Astrocyte of the spinal cord (primary cell): Measurements from ENCODE around the gene CABP4.

ENCODE experiments used
- DNase-seq: peaks from one replicate; pipeline ENCODE4 v3.0.0; 2011; ENCODE audit warnings: low read depth, low spot score
- H3K4me3 ChIP-seq: 2 replicates; pipeline ENCODE4 v1.5.1; 2011; ENCODE audit warnings: low read depth, mild to moderate bottlenecking, low read length, moderate library complexity
- in situ Hi-C: cut with HindIII; loops from 2 replicates; pipeline ENCODE4 v1.10.0; 2017; ENCODE audit warnings: low sequenced_read_pairs
- TF ChIP-seq, protein P1 (sequence below): IDR thresholded peaks from 2 replicates; pipeline ENCODE4 v1.5.1; 2012; ENCODE audit warnings: low read depth, mild to moderate bottlenecking, low read length, inconsistent platforms

The CABP4 gene

DNA sequence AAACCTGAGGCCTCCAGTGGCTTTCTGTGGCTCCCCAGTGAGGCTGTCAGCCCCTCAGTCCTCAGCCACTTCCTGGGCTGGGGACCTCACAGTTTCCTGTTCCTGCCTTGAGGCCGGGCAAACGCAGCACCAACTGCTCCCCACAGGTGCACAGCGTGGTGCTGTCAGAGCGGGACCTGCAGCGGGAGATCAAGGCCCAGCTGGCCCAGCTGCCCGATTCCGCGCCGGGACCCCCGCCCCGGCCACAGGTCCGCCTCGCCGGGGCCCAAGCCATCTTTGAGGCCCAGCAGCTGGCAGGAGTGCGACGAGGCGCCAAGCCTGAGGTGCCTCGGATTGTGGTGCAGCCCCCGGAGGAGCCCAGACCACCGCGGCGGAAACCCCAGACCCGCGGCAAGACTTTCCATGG lies 45.9 kb upstream of the CABP4 start:
- TF ChIP-seq, protein P1, sequence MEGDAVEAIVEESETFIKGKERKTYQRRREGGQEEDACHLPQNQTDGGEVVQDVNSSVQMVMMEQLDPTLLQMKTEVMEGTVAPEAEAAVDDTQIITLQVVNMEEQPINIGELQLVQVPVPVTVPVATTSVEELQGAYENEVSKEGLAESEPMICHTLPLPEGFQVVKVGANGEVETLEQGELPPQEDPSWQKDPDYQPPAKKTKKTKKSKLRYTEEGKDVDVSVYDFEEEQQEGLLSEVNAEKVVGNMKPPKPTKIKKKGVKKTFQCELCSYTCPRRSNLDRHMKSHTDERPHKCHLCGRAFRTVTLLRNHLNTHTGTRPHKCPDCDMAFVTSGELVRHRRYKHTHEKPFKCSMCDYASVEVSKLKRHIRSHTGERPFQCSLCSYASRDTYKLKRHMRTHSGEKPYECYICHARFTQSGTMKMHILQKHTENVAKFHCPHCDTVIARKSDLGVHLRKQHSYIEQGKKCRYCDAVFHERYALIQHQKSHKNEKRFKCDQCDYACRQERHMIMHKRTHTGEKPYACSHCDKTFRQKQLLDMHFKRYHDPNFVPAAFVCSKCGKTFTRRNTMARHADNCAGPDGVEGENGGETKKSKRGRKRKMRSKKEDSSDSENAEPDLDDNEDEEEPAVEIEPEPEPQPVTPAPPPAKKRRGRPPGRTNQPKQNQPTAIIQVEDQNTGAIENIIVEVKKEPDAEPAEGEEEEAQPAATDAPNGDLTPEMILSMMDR, result no peak
- no peak for DNase-seq
- in situ Hi-C loops, result no loop called here
- no peak overlapping the region for H3K4me3 ChIP-seq

DNA sequence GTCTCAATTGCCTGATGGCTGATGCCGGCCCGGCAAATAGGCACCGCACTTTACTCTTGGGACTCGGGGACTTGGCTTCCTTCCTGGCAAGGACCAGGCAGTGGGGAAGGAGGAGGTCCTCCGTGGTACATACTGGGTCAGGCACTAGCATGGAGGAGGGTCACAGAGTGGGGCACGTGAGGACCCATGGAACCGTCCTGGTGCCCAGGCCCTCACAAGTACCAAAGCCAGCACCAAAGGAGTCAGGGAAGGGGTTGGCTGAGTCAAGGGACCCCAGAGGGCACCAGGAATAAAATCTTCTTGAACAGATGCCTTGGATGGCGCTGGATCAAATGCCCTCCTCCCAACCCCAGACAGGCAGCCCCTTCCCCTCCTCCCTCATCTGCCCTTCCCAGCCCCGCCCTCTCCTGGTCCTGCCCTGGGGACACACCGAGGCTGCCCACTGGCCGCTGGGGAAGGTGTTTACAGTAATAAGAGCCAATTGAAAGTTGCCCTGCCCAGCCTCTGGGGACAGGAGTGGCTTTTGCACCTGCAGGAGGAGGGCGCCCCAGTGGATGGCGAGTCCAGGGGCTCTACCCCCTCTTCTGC lies 45.3 kb upstream of the CABP4 start:
- DNase-seq, result no peak
- in situ Hi-C loops, result no loop called here
- H3K4me3 ChIP-seq, result no peak overlapping the region
- TF ChIP-seq, protein P1, result no peak

DNA sequence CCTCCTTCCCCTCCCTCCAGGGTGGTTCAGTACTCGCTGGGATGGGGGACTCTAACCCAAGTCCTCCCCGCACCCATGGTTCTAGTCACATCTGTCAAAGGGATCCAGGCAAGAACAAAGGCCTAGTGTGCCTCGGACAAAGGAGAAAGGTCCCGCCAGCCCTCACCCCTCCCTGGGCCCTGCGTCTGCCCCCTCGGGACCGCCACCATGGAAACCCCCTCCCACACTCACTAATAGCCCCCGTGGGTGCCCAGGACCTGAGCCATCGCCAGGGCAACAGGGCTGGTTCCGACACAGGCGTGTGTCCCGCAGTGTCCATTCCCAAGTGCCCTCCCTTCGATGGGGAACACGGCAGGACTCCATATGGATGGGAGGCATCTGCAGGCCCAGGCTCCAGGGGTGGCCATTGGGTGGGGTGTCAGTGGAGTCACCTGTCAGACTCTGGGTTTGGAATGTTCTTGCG lies 44.8 kb upstream of the CABP4 start:
- no peak for DNase-seq
- in situ Hi-C loops, result no loop called here
- no peak overlapping the region for H3K4me3 ChIP-seq
- TF ChIP-seq, protein P1, result no peak

DNA sequence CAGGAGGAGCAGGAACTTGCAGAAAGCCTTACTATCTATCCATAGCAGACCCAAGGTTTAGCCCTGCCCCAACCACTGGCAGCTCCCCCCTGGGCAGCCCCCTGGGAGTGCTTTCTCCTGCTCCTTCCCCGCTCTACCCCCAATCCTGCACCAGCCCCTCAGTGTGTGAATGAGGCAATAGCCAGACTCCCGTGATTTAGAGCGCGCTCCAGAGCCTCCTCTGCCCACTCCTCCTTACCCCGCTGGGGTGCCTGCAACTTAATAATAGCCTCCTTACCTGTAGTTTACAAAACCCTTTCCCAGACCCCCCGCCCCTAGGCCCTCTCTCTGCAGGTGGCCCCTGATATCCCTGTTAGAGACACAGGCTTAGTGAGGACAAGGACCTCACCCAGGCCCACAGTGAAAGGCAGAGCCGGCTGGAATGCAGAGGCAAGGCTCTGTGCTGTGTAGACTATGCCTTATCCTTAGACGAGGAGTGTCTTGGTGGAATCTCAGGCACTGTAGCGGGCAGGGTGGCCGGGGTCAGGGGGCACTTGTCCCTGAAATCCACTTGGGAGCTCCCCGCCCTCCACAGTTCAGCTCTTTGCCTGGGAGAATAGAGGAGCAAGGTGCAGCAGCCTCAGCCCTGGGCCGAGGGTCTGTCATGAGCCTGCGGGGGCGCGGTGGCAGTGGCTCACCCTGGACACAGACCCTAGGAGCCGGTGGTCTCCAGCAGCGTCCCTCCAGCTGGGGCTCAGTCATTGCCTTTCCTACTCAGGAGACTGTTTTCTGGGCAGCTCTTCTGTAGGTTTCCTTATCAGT lies 44.0 kb upstream of the CABP4 start:
- no peak overlapping the region for H3K4me3 ChIP-seq
- TF ChIP-seq, protein P1, result no peak
- in situ Hi-C loops, result no loop called here
- no peak for DNase-seq

DNA sequence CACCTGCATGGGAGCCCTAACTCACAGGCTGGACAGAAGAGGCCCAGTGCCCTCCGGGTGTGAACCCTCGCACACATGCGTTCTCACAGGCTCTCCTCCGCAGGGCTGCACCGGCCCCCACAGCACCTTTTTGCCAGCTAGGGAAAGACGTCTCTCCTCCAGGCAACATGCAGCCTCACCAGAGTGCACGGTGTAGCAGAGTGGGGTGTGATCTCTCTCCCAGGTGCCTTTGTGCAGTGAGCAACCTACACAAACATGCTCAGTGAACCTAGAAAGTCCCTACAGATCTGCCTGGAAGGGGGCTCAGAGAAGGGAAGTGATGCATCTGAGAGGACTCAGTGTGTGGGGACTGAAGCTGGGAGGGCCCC lies 43.4 kb upstream of the CABP4 start:
- in situ Hi-C loops, result no loop called here
- TF ChIP-seq, protein P1, result no peak

DNA sequence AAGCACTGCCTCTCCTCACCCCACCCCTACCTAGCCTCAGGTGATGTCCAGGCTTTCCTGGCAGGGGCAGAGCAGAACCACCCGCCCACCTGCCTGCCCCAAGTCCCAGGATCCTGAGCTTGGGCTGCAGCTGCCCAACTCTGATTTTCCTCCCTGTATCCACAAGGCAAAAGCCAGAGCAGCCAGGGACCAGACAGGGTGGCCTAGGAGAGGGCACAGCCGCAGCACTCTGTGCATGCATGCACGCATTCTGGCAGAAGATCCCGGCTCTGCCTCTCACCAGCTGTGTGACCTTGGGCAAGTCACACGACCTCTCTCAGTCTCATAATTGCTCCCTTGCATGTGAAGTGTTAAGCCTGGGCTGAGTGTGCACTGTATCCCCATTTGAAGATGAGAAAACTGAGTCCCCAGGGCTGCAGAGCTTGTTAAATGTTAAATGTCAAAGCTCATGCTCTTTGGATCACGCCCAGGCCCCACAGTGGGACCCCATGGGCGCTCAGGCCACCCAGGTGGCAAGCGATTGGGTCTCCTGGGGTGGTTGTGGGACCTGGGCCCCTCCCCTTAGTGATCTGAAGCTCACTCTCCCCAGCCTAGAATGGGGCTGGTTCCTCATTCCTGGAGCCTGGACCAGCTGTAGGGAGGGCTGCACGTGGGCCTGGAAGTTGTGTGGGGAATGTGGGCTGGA lies 42.5 kb upstream of the CABP4 start:
- in situ Hi-C loops, result no loop called here
- TF ChIP-seq, protein P1, result no peak
- DNase-seq, result no peak
- no peak overlapping the region for H3K4me3 ChIP-seq

More for the DNA sequence above, 43.4 kb upstream of the CABP4 start:
- no peak for DNase-seq
- H3K4me3 ChIP-seq, result no peak overlapping the region
